Activated T-cell treated with anti-CD3 and anti-CD28 coated beads, Interleukin-2, amount 50 U/mL, for 4 hours (primary cell): Measurements from ENCODE around the gene PCDHB10. TPM values are rescaled to one million over a fixed set of nuclear protein-coding genes. Genes with fewer than 3 reads are reported as not detected.
"Not testable (repeated sequence)": the region's sequence is repeated elsewhere in the genome, so short reads cannot be mapped to it uniquely, and the experiment has no call there.

Source experiments
- ATAC-seq, 2 donors: fragments of 200-7000 bp; cut with Tn5 transposase; one replicate each; pipeline ENCODE4 v1.10.0; 2021
- DNase-seq: peaks from one replicate; pipeline ENCODE4 v3.0.0-alpha.2; 2020
- H3K27me3 Mint-ChIP-seq: one replicate; pipeline ENCODE4 v1.8.0; 2021; ENCODE audit warnings: low read depth, mixed read lengths
- H3K36me3 Mint-ChIP-seq: one replicate; pipeline ENCODE4 v1.8.0; 2022; ENCODE audit warnings: mixed read lengths; ENCODE audit not compliant: insufficient read depth
- H3K4me1 Mint-ChIP-seq: one replicate; pipeline ENCODE4 v1.8.0; 2021; ENCODE audit warnings: low read depth, mixed read lengths
- H3K4me3 Mint-ChIP-seq: one replicate; pipeline ENCODE4 v1.8.0; 2021; ENCODE audit warnings: mild to moderate bottlenecking, moderate library complexity, mixed read lengths
- H3K9me3 Mint-ChIP-seq: one replicate; pipeline ENCODE4 v1.8.0; 2021; ENCODE audit warnings: mixed read lengths
- total RNA-seq, 3 donors: library from RNA; stranded (reverse); gene quantifications; one replicate each; pipeline ENCODE4 v1.2.1, GENCODE V29; 2021

Gene PCDHB10
- total RNA-seq, 3 donors from 2014 or later = 0.08 TPM; not detected in 2

DNA sequence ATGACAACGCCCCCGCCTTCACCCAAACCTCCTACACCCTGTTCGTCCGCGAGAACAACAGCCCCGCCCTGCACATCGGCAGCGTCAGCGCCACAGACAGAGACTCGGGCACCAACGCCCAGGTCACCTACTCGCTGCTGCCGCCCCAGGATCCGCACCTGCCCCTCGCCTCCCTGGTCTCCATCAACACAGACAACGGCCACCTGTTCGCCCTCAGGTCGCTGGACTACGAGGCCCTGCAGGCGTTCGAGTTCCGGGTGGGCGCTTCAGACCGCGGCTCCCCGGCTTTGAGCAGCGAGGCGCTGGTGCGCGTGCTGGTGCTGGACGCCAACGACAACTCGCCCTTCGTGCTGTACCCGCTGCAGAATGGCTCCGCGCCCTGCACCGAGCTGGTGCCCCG, 12.8 kb upstream of the PCDHB10 start:
- H3K9me3 Mint-ChIP-seq, ATAC-seq, H3K4me3 Mint-ChIP-seq, DNase-seq, H3K36me3 Mint-ChIP-seq, H3K4me1 Mint-ChIP-seq: not testable (repeated sequence)
- peaks cover 31% of the 10 kb centered on the region for H3K27me3 Mint-ChIP-seq

GRCh38 chr5:141179876-141180275, 12.3 kb upstream of the PCDHB10 start:
- not testable (repeated sequence) for DNase-seq, ATAC-seq, H3K36me3 Mint-ChIP-seq, H3K4me1 Mint-ChIP-seq, H3K4me3 Mint-ChIP-seq
- Mint-ChIP-seq H3K27me3 (peaks cover 36% of the 10 kb centered on the region), H3K9me3 (peaks cover 13% of the 10 kb centered on the region)

- H3K27me3 Mint-ChIP-seq = peaks cover 40% of the 10 kb centered on the region
- H3K9me3 Mint-ChIP-seq = peaks cover 16% of the 10 kb centered on the region
- no peaks in the 10 kb centered on the region for H3K4me1 Mint-ChIP-seq
- ATAC-seq = no peak
- DNase-seq = no peak
- no peaks in the 10 kb centered on the region for H3K36me3 Mint-ChIP-seq
- H3K4me3 Mint-ChIP-seq = no peak overlapping the region
Observed at GRCh38 chr5:141180313-141180712, 11.8 kb upstream of the PCDHB10 start.

- DNase-seq = no peak
- no peaks in the 10 kb centered on the region for H3K36me3 Mint-ChIP-seq
- ATAC-seq = no peak
- H3K4me1 Mint-ChIP-seq = peaks cover 3% of the 10 kb centered on the region
- peaks cover 16% of the 10 kb centered on the region for H3K9me3 Mint-ChIP-seq
- H3K27me3 Mint-ChIP-seq = peaks cover 52% of the 10 kb centered on the region
- H3K4me3 Mint-ChIP-seq = no peak within 1 kb of the TSS
Observed at GRCh38 chr5:141182248-141182647, 9.9 kb upstream of the PCDHB10 start, which contains the start of gene PCDHB16. PCDHB16 (plus strand) TSS chr5:141182387; CDS start chr5:141182560, 173 bp downstream.

DNA sequence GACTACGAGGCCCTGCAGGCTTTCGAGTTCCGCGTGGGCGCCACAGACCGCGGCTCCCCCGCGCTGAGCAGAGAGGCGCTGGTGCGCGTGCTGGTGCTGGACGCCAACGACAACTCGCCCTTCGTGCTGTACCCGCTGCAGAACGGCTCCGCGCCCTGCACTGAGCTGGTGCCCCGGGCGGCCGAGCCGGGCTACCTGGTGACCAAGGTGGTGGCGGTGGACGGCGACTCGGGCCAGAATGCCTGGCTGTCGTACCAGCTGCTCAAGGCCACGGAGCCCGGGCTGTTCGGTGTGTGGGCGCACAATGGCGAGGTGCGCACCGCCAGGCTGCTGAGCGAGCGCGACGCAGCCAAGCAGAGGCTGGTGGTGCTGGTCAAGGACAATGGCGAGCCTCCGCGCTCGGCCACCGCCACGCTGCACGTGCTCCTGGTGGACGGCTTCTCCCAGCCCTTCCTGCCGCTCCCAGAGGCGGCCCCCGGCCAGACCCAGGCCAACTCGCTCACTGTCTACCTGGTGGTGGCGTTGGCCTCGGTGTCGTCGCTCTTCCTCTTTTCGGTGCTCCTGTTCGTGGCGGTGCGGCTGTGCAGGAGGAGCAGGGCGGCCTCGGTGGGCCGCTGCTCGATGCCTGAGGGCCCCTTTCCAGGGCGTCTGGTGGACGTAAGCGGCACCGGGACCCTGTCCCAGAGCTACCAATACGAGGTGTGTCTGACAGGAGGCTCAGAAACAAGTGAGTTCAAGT, 7.9 kb upstream of the PCDHB10 start:
- ATAC-seq, H3K4me3 Mint-ChIP-seq, H3K4me1 Mint-ChIP-seq, H3K36me3 Mint-ChIP-seq, DNase-seq: not testable (repeated sequence)
- H3K9me3 Mint-ChIP-seq = peaks cover 19% of the 10 kb centered on the region
- H3K27me3 Mint-ChIP-seq = peaks cover 63% of the 10 kb centered on the region

- Mint-ChIP-seq H3K36me3 (peaks cover 2% of the 10 kb centered on the region), H3K4me3 (peak within 1 kb of the TSS; percentile 45), H3K9me3 (peaks cover 19% of the 10 kb centered on the region), H3K4me1 (peaks cover 3% of the 10 kb centered on the region), H3K27me3 (peaks cover 72% of the 10 kb centered on the region)
- no peak for ATAC-seq
- DNase-seq = no peak
Observed at GRCh38 chr5:141186897-141187512, 5.1 kb upstream of the PCDHB10 start, which contains the start of gene PCDHB9. PCDHB9 (plus strand) TSS chr5:141187161; CDS start chr5:141187319, 158 bp downstream.

DNA sequence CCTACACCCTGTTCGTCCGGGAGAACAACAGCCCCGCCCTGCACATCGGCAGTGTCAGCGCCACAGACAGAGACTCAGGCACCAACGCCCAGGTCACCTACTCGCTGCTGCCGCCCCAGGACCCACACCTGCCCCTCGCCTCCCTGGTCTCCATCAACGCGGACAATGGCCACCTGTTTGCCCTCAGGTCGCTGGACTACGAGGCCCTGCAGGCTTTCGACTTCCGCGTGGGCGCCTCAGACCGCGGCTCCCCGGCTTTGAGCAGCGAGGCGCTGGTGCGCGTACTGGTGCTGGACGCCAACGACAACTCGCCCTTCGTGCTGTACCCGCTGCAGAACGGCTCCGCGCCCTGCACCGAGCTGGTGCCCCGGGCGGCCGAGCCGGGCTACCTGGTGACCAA, 3.5 kb upstream of the PCDHB10 start:
- not testable (repeated sequence) for H3K4me1 Mint-ChIP-seq, H3K36me3 Mint-ChIP-seq, DNase-seq, ATAC-seq, H3K4me3 Mint-ChIP-seq
- Mint-ChIP-seq H3K9me3 (peaks cover 10% of the 10 kb centered on the region), H3K27me3 (peaks cover 62% of the 10 kb centered on the region)

GRCh38 chr5:141189131-141189530, 3.0 kb upstream of the PCDHB10 start:
- peaks cover 10% of the 10 kb centered on the region for H3K9me3 Mint-ChIP-seq
- not testable (repeated sequence) for H3K36me3 Mint-ChIP-seq, ATAC-seq, DNase-seq, H3K4me3 Mint-ChIP-seq, H3K4me1 Mint-ChIP-seq
- peaks cover 61% of the 10 kb centered on the region for H3K27me3 Mint-ChIP-seq

GRCh38 chr5:141194332-141194731, 2.2 kb downstream of the PCDHB10 start:
- Mint-ChIP-seq H3K9me3 (peaks cover 36% of the 10 kb centered on the region), H3K27me3 (peaks cover 45% of the 10 kb centered on the region)
- not testable (repeated sequence) for H3K4me3 Mint-ChIP-seq, DNase-seq, ATAC-seq, H3K4me1 Mint-ChIP-seq, H3K36me3 Mint-ChIP-seq

GRCh38 chr5:141196363-141196762, 4.2 kb downstream of the PCDHB10 start:
- H3K4me3 Mint-ChIP-seq = no peak overlapping the region
- peaks cover 1% of the 10 kb centered on the region for H3K36me3 Mint-ChIP-seq
- no peak for ATAC-seq
- no peaks in the 10 kb centered on the region for H3K4me1 Mint-ChIP-seq
- peaks cover 45% of the 10 kb centered on the region for H3K9me3 Mint-ChIP-seq
- DNase-seq = no peak
- H3K27me3 Mint-ChIP-seq = peaks cover 48% of the 10 kb centered on the region

DNA sequence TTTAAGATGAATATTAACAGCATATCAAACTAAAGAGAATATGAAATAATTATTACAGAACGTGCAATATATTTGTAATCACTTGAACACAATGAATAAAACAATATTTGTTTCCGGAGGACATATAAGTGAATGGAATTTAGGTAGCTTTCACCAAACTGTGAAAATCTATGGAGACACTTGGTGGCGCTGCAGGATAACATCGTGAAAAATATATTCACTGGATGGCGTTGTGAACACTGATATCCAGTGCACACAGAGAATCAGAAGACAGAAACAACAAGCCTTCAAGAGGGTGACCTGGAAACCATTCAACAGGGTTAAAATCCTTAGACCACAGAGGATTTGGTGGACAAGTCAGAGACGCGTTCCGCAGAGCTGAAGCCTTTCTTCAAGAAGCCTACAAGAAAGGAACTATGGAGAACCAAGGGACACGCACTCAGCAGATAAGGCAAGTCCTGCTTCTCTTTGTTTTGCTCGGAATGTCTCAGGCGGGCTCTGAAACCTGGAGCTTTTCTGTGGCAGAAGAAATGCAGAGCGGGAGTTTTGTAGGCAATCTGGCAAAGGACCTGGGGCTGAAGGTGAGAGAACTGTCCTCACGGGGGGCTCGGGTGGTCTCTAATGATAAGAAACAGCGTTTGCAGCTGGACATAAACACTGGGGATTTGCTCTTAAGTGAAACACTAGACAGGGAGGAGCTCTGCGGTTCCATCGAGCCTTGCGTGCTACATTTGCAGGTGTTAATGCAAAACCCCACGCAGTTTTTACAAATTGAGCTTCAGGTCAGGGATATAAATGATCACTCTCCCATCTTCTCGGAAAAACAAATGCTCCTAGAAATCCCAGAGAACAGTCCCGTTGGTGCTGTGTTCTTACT, 7.4 kb downstream of the PCDHB10 start, which contains the start of gene PCDHB11:
PCDHB11 (plus strand) TSS at position 269 of the 877 bp plus-strand sequence; CDS start at position 417, 148 bp downstream.
- peaks cover 48% of the 10 kb centered on the region for H3K9me3 Mint-ChIP-seq
- no peak for DNase-seq
- peaks cover 47% of the 10 kb centered on the region for H3K27me3 Mint-ChIP-seq
- peaks cover 1% of the 10 kb centered on the region for H3K36me3 Mint-ChIP-seq
- no peak for ATAC-seq
- H3K4me1 Mint-ChIP-seq = no peaks in the 10 kb centered on the region
- no peak within 1 kb of the TSS for H3K4me3 Mint-ChIP-seq

GRCh38 chr5:141201126-141201525, 9.0 kb downstream of the PCDHB10 start:
- Mint-ChIP-seq H3K27me3 (peaks cover 47% of the 10 kb centered on the region), H3K9me3 (peaks cover 41% of the 10 kb centered on the region)
- H3K4me3 Mint-ChIP-seq, H3K4me1 Mint-ChIP-seq, H3K36me3 Mint-ChIP-seq, DNase-seq, ATAC-seq: not testable (repeated sequence)

- not testable (repeated sequence) for H3K4me3 Mint-ChIP-seq, H3K4me1 Mint-ChIP-seq, ATAC-seq, DNase-seq, H3K36me3 Mint-ChIP-seq
- Mint-ChIP-seq H3K27me3 (peaks cover 50% of the 10 kb centered on the region), H3K9me3 (peaks cover 36% of the 10 kb centered on the region)
Observed at GRCh38 chr5:141201646-141202045, 9.5 kb downstream of the PCDHB10 start.

- peaks cover 2% of the 10 kb centered on the region for H3K36me3 Mint-ChIP-seq
- no peaks in the 10 kb centered on the region for H3K4me1 Mint-ChIP-seq
- peaks cover 11% of the 10 kb centered on the region for H3K9me3 Mint-ChIP-seq
- DNase-seq (no peak), ATAC-seq (no peak)
- peaks cover 54% of the 10 kb centered on the region for H3K27me3 Mint-ChIP-seq
- no peak within 1 kb of the TSS for H3K4me3 Mint-ChIP-seq
Observed at GRCh38 chr5:141208478-141208877, 16.3 kb downstream of the PCDHB10 start, which contains the start of gene PCDHB12. PCDHB12 (plus strand) TSS chr5:141208719; CDS start chr5:141208908, 189 bp downstream.
